Bronchial epithelial cell (primary cell): ENCODE results near the gene ACIN1. TPM values are rescaled to one million over a fixed set of nuclear protein-coding genes. Genes with fewer than 3 reads are reported as not detected.

ENCODE experiments used
- DNase-seq: peaks from one replicate; pipeline ENCODE4 v3.0.0-alpha.2; 2010; ENCODE audit warnings: low read depth
- FAIRE-seq: peaks from 2 replicates; lab custom pipeline; 2011; peaks lifted over from hg19 to GRCh38; lab: Jason Lieb, UNC
- H3K27me3 ChIP-seq: 2 replicates; pipeline ENCODE4 v1.5.1; 2011; ENCODE audit warnings: low read length; ENCODE audit not compliant: control insufficient read depth, insufficient read depth
- H3K36me3 ChIP-seq: 2 replicates; pipeline ENCODE4 v1.5.1; 2011; ENCODE audit warnings: low read length; ENCODE audit not compliant: control insufficient read depth, insufficient read depth
- H3K4me3 ChIP-seq: 2 replicates; pipeline ENCODE4 v1.5.1; 2011; ENCODE audit warnings: mild to moderate bottlenecking, low read depth, low read length, control low read depth
- total RNA-seq: library from RNA; depleted of rRNA; stranded (reverse); fragments of >200 nt; gene quantifications from 2 replicates; pipeline ENCODE4 v1.2.1, GENCODE V29; 2014
- TF ChIP-seq, protein P1 (sequence below): IDR thresholded peaks from 2 replicates; pipeline ENCODE4 v1.5.1; 2011; ENCODE audit warnings: mild to moderate bottlenecking, moderate library complexity, low read length, control low read depth, inconsistent platforms; ENCODE audit not compliant: insufficient read depth, severe bottlenecking

The ACIN1 gene
- total RNA-seq, 1 donor from 2014 or later = 45.5 TPM

- Histone ChIP-seq H3K36me3 (peaks cover 20% of the 10 kb centered on the region), H3K4me3 (no peak overlapping the region), H3K27me3 (no peaks in the 10 kb centered on the region)
- FAIRE-seq (no peak), DNase-seq (no peak)
- TF ChIP-seq, protein P1, sequence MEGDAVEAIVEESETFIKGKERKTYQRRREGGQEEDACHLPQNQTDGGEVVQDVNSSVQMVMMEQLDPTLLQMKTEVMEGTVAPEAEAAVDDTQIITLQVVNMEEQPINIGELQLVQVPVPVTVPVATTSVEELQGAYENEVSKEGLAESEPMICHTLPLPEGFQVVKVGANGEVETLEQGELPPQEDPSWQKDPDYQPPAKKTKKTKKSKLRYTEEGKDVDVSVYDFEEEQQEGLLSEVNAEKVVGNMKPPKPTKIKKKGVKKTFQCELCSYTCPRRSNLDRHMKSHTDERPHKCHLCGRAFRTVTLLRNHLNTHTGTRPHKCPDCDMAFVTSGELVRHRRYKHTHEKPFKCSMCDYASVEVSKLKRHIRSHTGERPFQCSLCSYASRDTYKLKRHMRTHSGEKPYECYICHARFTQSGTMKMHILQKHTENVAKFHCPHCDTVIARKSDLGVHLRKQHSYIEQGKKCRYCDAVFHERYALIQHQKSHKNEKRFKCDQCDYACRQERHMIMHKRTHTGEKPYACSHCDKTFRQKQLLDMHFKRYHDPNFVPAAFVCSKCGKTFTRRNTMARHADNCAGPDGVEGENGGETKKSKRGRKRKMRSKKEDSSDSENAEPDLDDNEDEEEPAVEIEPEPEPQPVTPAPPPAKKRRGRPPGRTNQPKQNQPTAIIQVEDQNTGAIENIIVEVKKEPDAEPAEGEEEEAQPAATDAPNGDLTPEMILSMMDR = no peak
These were observed 61.6 kb downstream of the ACIN1 start for GRCh38 chr14:23033251-23033727.

GRCh38 chr14:23030936-23031335, 64.0 kb downstream of the ACIN1 start:
- H3K27me3 ChIP-seq = no peaks in the 10 kb centered on the region
- DNase-seq (peak; percentile 45), FAIRE-seq (no peak)
- TF ChIP-seq, protein P1 = no peak
- H3K36me3 ChIP-seq = peaks cover 23% of the 10 kb centered on the region
- no peak overlapping the region for H3K4me3 ChIP-seq

- TF ChIP-seq, protein P1 = no peak
- no peak for DNase-seq
- no peak for FAIRE-seq
- Histone ChIP-seq H3K27me3 (no peaks in the 10 kb centered on the region), H3K4me3 (no peak overlapping the region), H3K36me3 (peaks cover 29% of the 10 kb centered on the region)
These were observed 66.1 kb downstream of the ACIN1 start for GRCh38 chr14:23028799-23029198.

GRCh38 chr14:23025151-23025814, 69.7 kb downstream of the ACIN1 start:
- Histone ChIP-seq H3K27me3 (no peaks in the 10 kb centered on the region), H3K36me3 (peaks cover 18% of the 10 kb centered on the region), H3K4me3 (no peak overlapping the region)
- TF ChIP-seq, protein P1 = no peak
- FAIRE-seq = no peak
- DNase-seq = no peak

- FAIRE-seq (no peak), DNase-seq (no peak)
- H3K27me3 ChIP-seq = no peaks in the 10 kb centered on the region
- no peak overlapping the region for H3K4me3 ChIP-seq
- TF ChIP-seq, protein P1 = no peak
- peaks cover 18% of the 10 kb centered on the region for H3K36me3 ChIP-seq
These were observed 70.3 kb downstream of the ACIN1 start for GRCh38 chr14:23024612-23025075.
